Tongue (tissue), 2 donors: ENCODE results near the gene DMAC2L. TPM values are rescaled to one million over a fixed set of nuclear protein-coding genes. Genes with fewer than 3 reads are reported as not detected.

Experiments
- DNase-seq: peaks from one replicate; pipeline ENCODE4 v3.0.0-alpha.2; 2015
- total RNA-seq: library from RNA; depleted of rRNA; stranded (reverse); fragments of >200 nt; gene quantifications from one replicate; pipeline ENCODE4 v1.2.3, GENCODE V29; 2014

DMAC2L gene
- total RNA-seq, 1 donor from 2014 or later = 25.7 TPM

GRCh38 chr14:50331596-50331995, 19.5 kb downstream of the DMAC2L start:
- DNase-seq = no peak

- DNase-seq = no peak
Observed at GRCh38 chr14:50333014-50333509, 20.9 kb downstream of the DMAC2L start.

- DNase-seq = no peak
Observed at GRCh38 chr14:50334211-50334610, 22.1 kb downstream of the DMAC2L start.

- peak; percentile 83 for DNase-seq
Observed at GRCh38 chr14:50335389-50335788, 23.3 kb downstream of the DMAC2L start.

GRCh38 chr14:50335989-50336824, 24.1 kb downstream of the DMAC2L start:
- peak; percentile 62 for DNase-seq

DNA sequence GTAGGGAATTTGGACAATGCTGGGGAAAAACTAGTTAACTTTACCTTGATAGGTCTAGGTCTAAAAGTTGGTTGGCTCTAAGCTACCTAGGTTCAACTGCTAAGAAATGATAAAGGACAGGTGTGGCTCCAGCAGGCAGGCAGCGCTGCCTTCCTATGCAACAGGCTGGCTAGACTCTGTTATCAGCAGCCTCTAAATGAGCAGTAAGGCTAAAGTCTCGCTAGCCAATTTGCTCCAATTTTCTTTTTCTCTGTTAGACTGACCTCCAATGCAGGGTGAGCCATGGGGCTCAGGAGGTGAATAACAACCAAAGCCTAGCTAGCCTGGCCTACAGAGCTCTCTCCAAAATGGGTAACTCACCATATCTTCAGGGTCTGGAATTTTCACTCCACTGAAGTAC, 26.5 kb downstream of the DMAC2L start:
- no peak for DNase-seq

DNA sequence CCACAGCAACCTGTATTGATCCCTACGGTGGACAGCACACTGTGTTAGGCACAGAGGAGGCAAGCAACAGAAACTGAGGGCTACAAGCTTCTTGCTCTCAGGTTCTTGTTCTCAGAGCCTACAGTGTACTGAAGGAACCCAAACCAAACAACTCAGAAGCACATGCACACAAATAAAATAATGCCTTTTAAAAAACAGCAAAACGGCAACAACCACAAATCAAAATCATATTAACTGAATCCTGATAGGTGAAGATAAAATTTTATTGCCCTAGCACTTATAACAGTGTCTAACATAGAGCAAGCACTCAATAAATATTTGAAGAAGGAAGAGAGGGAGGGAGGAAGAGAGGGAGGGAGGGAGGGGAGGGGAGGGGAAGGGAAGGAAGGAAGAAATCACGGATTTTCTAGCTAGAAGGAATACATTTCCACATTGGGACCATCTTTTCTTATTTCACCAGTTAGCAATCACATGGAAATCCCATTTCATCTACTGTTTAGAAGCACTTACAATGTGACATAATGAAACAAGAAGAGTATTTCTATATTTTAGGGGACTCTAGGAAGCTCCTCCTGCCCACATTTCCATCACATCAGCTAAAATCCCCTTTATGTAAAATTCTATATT, 27.2 kb downstream of the DMAC2L start:
- no peak for DNase-seq

GRCh38 chr14:50340045-50340444, 27.9 kb downstream of the DMAC2L start:
- no peak for DNase-seq

GRCh38 chr14:50340963-50341362, 28.8 kb downstream of the DMAC2L start:
- DNase-seq = no peak

- peak; percentile 76 for DNase-seq
Observed at GRCh38 chr14:50342221-50343078, 30.3 kb downstream of the DMAC2L start.

DNA sequence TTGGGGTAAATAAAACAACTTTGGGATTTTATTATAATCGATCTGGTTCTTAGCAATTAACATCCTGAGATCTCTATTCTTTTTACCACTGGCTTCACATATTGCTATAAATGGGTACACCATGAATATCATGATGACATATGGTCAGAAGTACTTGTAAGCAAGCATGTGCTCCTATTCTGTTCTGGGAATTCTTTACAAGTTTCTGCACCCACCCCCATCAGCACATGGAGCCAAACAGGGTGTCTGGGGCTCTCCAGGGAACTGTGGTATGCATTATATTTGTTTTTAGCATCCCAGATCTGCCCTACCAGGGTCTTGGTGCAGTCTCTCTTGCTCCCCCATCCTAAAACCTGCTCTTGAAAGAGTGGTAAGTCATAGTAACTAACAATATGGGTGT, 31.3 kb downstream of the DMAC2L start:
- peak; percentile 21 for DNase-seq

DNA sequence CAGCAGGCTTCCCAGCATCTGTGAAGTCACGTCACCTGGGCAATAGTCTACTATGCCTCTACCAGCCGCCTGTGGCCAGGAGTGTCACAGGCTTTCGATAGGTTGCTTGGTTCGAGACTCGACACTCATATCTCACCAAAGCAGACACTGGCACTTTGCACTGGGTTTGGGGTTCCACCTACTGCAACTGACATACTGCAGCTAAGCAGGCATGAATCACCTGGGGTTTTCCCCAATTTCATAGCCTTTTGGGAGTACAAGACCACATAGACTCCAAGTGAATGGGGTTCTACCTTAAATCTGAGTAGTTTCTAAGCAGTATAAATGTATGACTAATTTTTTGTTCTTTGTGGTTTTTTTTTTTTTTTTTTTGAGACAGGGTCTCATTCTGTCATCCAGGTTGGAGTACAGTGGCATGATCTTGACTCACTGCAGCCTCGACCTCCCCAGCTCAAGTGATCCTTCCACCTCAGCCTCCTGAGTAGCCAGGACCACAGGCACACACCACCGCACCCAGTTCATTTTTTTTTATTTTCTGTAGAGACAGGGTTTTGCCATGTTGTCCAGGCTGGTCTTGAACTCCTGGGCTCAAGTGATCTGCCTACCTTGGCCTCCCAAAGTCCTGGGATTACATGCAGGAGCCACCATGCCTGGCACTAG, 32.1 kb downstream of the DMAC2L start:
- no peak for DNase-seq

- no peak for DNase-seq
Observed at GRCh38 chr14:50344876-50345563, 32.9 kb downstream of the DMAC2L start.

DNA sequence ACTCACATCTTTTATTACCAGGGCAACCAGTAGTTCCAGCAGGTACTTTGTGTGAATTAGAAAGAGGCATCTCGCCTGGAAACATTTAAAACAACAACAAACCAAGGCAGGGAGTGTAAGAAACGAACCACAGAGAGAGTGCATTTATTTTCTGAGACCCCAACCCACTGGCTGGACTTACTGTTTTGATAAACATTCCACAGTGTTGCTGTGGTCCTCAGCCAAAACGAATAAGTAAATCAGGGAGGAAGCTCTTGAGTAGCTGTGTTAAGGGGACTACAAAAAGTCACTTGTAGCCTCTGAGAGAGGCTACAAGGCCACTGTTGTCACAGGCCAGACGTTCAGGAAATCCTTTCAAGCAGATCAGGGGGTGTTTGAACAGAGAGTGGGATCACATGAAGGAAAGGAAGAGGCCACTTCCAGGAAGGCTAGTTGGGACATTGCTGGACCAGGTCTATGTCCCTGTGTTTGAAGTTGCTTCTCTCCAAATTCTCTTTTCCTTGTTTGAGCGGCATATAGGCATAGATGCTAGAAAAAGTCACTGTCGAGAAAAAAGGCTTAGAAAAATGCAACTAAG, 33.8 kb downstream of the DMAC2L start:
- DNase-seq = peak; percentile 25

- DNase-seq = no peak
Observed at GRCh38 chr14:50347521-50347920, 35.4 kb downstream of the DMAC2L start.

GRCh38 chr14:50348933-50349332, 36.8 kb downstream of the DMAC2L start:
- no peak for DNase-seq

- DNase-seq = no peak
Observed at GRCh38 chr14:50350975-50351374, 38.9 kb downstream of the DMAC2L start.

DNA sequence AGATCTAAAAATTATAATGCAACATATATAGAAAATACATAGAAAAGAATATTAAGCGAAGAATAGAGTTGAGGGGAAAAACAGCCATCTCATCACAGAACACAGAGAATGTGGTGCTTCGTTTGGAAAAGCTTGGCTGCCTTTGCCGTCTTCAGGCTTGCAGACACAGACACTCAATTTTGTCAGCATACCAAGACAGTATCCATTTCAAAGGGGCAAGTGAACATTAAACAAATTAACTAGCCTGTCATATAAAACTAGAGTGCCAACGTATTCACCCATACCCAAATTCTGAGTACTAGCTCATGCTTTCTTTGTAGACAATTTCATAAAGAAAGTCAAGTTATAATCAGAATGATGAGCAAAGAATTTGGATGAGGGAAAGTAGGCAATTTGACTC, 40.5 kb downstream of the DMAC2L start:
- no peak for DNase-seq

DNA sequence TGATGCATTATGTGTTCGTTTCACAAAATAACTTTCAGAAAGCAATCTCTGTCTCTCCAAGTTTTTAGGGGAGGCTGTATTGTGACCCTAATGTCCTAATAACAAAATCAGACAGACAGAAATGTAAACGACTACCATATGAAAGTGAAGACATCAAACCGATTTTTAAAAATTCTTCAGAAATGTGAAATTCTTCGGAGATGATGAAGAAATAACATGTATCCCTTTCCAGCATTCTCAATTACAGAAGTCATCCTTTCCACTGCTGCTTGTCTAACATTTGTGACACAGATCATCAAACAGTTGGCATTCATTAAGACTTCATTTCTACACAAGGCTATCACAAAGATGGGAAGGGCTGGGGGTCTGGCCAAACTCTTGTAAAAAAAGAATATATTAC, 41.0 kb downstream of the DMAC2L start:
- DNase-seq = no peak

- peak; percentile 48 for DNase-seq
Observed at GRCh38 chr14:50354527-50354926, 42.4 kb downstream of the DMAC2L start.

DNA sequence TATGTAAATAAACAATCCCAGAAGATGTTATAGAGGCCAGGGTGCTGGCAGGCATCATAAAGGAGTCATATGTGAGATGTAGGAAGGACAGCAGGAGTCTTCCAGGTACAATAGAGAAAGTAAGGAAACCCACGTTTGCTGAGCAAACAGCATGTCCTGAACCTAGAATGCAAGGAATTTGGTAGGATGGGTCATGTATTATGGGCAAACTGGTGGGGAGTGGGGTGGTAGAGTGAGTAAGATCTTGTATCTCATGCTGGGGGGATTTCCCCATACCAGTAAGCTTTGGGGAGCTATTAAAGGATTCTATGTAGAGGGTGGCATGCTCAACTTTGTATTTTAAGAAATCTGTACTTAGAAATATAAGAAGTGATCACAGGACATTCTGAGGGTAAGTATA, 43.6 kb downstream of the DMAC2L start:
- DNase-seq = no peak
